22Rv1 (cell line): ENCODE data around the gene FBL.

Experiments used
- ZFX ChIP-seq: fragments of 450-650 bp; IDR thresholded peaks from 2 replicates; pipeline ENCODE4 v1.6.1; 2017; ENCODE audit warnings: antibody characterized with exemption, borderline replicate concordance
- TF ChIP-seq, protein P1 (sequence below): fragments of 450-650 bp; IDR thresholded peaks from 2 replicates; pipeline ENCODE4 v1.5.1; 2017; ENCODE audit warnings: mild to moderate bottlenecking

DNA sequence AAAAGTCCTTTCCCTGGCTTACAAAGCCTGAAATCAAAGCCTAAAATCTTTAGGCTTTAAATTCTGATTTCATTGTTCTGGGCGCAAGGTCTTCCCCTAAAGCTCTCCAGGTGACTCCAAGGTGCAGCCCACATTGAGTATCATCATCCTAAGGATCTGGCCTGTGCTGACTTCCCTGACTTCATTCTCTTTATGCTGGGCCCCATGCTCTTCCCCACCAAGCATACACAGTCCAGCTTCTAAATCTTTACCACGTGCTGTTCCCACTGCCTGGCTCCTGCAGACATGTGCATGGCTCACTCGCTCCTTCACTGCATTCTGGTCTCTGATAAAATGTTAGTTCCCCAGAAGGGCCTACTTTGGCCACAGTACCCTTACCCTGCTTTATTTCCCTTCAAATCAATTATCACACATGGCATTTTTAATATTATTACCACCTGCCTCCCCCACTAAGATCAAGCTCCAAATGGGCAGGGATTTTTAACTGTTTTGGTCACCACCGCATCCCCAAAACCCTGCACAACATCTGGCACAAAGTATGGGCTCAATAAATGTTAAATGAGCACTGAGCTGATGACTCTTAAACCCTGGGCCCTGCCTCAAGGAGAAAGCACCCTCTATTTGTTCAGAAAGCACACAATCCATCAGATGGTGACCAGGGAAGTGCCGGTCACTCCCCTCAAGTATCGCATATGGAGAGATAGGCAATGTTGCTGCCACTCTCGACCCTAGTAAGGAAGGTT lies 3.3 kb downstream of the FBL start:
- TF ChIP-seq, protein P1, sequence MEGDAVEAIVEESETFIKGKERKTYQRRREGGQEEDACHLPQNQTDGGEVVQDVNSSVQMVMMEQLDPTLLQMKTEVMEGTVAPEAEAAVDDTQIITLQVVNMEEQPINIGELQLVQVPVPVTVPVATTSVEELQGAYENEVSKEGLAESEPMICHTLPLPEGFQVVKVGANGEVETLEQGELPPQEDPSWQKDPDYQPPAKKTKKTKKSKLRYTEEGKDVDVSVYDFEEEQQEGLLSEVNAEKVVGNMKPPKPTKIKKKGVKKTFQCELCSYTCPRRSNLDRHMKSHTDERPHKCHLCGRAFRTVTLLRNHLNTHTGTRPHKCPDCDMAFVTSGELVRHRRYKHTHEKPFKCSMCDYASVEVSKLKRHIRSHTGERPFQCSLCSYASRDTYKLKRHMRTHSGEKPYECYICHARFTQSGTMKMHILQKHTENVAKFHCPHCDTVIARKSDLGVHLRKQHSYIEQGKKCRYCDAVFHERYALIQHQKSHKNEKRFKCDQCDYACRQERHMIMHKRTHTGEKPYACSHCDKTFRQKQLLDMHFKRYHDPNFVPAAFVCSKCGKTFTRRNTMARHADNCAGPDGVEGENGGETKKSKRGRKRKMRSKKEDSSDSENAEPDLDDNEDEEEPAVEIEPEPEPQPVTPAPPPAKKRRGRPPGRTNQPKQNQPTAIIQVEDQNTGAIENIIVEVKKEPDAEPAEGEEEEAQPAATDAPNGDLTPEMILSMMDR = peak; percentile 31; the same call in 1 of the 2 replicates
- no peak for TF ChIP-seq ZFX
